Left renal pelvis (tissue), 4 donors: ENCODE data around the gene APOBEC4. TPM values are rescaled to one million over a fixed set of nuclear protein-coding genes. Genes with fewer than 3 reads are reported as not detected.
"Not testable (repeated sequence)": the region's sequence is repeated elsewhere in the genome, so short reads cannot be mapped to it uniquely, and the experiment has no call there.

ENCODE experiments used
- DNase-seq, 4 donors: peaks; one replicate each; pipeline ENCODE4 v3.0.0-alpha.2; 2013; ENCODE audit warnings: low read depth in 4 of 4, low spot score in 3 of 4
- polyA plus RNA-seq, 4 donors: library from polyadenylated mRNA; unstranded; fragments of 120-200 nt; gene quantifications; one replicate each; pipeline ENCODE4 v1.2.1, GENCODE V29; 2013; ENCODE audit not compliant: insufficient read length in 4 of 4

Gene APOBEC4, protein sequence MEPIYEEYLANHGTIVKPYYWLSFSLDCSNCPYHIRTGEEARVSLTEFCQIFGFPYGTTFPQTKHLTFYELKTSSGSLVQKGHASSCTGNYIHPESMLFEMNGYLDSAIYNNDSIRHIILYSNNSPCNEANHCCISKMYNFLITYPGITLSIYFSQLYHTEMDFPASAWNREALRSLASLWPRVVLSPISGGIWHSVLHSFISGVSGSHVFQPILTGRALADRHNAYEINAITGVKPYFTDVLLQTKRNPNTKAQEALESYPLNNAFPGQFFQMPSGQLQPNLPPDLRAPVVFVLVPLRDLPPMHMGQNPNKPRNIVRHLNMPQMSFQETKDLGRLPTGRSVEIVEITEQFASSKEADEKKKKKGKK
- polyA plus RNA-seq: not detected

DNA sequence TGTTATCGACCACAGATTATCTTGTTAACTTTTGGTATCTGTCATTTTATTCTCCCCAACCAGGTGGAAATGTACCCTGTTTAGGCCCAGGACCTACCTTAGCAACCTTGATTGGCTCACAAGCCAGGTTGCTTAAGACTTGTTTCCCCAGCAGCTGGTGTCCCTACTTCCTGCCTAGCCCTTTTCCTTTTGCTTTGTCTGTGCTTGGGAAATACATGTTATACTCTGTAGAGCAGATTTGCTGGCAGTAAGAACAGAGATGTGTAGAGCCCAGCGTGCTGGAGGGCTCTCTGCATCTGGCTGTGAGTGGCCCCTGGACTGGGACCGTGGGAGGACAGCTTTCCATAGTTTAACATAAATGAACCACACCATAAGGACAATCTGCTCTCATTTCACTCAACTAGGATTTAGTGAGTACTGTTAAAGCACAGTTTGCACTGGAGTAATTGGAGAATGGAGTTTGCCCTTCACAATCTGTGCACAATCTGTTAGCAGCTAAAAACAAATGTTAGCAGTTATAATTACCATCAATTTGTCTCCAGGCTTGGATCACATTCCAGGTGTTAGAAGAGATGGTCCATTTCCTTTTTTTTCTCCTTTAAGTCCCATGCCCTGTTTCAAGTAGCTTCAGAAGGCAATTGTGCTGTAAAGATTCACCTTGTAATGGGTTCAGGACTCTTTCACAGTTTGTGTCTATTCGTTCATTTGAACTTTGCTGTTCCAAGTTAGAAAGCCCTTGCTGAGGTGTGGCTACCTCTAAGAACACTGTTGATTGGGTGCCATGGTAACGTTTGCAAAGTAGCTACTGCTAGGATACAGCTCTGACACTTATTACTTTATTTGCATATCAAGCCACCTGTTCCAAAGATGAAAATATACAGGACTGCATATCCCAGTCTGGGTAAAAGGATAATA is at the start of gene APOBEC4:
Gene APOBEC4 (minus strand): TSS at position 770 of the 915 bp plus-strand sequence. CDS start 4,535 bp downstream, outside the sequence.
- no peak for DNase-seq

DNA sequence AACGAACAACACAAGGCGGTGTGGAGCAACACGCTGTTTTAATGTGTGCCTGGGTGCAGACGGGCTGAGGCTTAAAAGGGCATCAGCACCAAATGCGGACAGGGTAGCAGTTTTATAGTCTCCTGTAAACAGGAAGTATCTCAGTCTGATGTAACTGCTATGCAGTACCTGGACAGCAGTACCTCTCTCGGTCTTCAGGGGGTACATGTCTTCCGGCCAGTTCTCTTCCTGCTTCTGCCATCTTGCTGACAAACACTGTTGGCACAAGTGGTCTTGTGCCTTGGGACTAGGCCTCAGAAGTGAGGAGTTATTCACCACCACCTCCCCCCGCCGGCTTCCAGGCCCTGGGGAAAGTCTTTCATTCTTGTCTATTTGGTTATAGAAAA is 49.7 kb upstream of the APOBEC4 start:
- no peak for DNase-seq

DNA sequence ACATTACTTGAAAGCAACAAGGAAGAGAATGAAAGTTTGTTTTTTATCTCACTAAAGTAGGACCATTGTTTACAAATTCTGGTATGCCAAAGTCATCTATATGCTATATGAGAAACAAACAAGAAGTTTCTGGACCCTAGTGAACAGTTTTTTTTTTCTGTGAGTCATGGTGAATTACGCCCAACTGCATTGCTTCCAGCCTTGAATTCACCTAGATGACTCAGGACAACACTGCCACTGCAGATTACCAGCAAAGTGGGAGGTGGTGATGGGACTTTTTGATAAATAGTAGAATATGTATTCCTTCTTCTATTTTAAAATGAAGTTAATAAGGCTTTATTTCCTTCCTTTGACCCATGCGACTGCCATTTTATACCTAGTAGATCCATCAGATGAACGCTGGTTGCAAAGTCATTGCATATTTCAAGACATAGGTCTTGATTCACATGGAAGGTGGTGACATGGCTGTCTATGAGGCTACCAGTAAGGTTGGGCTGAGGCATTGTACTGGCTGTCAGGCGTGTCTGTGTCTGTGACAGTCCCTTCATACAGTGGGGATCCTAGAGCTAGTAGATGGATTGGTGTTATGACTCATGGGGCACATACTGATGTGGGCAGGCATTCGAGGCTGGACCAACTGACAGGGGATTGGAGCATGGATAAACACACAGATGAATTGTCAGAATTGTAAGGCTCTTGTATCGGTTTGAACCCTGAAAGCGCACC is 49.1 kb upstream of the APOBEC4 start:
- DNase-seq: no peak

DNA sequence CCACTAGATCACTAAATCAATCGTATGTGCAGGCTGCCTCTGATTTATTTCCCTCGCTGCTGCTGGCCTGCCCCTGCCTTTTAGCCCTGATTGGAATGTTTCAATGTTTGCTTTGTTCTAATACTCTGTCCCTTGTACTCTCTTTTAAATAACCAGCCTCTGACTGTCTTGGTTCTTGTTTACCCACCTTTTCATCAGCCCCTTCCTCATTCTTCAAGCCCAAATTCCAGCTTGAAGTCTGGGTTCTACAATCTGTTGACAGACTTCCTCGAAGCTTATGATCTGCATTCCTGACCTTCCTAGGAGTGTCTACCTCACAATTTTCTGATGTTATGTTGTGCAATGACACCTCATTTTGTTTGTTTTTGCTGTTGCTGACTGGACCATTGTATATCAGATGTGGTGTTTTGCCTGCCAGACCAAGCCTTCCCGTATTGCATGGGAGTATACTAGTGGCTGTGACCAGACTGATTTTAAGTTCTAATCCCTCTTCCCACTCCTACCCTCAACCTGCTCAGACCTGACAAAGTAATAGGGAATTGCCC is 46.6 kb upstream of the APOBEC4 start:
- DNase-seq: no peak

DNA sequence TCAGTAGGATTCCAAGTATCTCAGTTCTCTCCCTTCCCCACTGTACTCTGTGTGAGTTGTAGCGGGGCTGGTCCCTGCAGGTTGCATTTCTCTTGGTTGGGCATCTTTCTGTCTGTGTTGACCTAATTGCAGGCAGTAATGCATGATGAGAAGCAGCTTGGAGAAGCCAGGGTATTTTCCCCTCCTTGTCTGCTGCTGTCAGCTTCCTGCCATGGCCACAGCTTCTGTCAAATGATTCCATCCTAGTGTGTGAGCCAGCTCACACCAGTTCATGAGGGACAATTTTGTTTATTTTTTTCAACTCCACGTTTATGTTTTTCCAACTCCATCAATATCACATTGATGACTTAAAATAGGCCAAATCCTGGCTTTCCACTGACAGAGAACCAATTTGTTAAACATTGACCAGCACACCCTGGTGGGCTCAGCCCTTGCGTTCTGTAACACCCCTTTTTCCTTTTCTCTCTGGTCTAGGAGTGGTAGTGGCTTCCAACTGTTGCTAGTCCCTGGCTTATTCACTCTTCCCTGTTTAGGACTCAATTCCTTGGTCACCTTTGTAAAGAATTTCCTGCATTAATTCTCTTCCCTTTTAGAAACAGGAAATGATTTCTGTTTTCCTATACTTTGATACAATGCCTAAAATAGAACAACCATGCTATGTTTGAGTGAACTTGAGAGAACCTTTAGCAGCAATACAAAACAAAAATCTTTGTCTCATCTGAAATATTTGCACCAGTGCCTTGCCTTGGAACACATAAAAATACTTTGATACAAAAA is 44.9 kb upstream of the APOBEC4 start:
- no peak for DNase-seq

DNA sequence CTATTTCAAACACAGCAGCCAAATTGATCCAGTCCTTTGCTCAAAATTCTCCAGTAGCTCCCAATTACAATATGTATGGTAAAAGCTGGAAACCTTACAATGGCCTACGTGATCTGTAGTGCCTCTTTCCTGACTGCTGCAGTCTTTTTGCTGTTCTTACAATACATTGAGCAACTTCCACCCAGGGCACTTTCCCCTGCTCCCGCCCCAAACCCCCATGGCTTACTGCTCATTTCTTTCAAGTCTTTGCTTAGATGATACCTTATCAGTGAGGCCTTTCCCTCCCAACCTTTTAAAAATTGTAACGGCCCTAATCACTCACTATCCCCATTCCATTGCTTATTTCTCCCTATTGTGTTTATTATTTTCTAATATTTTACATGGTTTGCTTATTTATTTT is 43.9 kb upstream of the APOBEC4 start:
- DNase-seq: no peak

DNA sequence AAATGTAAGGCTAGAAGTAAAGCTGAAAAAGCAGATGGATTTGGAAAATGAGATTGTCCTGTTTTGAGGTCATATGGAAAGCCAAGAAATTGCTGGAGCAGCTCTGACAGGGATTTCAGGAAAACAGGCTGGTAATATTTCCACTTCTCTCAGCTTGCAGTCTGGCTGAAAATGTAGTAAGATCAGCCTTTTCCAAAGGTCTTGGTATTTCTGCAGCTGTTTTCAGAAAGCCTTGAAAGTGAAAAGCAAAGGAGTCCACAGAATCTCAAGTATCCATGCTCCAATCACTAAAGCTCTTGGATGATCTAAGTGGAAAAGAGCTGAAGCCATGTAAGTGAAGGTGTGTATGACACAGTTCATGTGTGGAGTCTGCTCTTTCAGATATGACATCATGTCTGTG is 41.6 kb upstream of the APOBEC4 start:
- no peak for DNase-seq

DNA sequence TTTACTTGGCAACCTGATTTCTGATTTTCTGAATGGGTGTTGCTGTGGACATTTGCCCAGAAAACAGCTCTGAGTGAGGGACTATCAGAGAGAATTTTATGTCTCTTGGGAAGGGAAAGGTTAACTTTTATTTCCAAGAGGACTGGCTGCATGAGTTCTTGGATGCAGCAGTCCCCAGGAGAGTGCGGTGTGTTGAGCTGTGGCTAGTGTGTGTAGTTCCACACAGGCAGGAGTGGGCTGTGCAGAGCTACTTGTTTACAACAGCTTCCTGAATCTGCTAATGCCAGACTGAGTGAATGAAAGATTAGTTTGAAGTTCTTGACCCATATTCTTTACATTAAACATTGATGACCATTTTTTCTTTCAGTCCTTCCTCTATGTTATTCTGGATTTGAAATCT is 41.0 kb upstream of the APOBEC4 start:
- DNase-seq: no peak

DNA sequence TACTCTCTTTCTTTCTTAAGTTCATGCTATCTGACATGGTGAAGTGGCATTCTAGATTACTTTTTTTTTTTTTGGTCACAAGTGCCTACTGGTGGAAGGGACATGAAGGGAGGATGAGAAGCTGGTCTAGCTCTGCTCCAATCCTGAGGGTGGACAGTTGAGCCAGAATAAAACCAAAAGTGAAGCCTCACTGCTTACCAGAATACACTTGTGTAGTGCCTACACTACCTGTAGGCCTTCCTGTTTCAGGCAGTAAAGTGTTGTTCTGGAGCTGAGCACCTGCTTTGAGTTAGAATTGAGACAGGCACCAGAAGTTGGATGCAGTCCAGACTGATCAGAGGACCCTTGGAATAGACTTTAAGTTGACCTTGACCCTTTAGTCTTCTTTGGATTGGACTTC is 40.4 kb upstream of the APOBEC4 start:
- DNase-seq: no peak

DNA sequence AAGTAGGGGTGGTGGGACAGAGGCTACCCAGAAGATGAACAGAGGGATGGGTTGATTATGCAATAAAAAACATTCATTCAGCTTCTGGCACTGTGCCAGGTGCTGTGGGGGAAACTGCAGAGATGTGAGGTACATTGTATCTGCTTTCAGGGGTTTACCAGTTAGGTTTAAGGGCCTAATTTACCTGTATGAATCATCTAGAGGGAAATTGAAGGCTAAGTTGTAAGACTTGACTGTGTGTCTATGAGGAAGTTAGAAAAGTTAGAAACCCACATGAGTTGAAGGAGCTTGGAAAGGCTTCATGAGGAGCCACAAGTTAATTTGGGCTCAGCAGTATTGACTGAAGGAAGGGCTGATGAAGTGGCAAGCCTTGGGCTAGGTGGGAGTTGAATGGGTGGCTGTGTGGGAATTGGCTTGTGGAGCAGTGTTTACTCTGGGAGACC is 36.7 kb upstream of the APOBEC4 start:
- no peak for DNase-seq

DNA sequence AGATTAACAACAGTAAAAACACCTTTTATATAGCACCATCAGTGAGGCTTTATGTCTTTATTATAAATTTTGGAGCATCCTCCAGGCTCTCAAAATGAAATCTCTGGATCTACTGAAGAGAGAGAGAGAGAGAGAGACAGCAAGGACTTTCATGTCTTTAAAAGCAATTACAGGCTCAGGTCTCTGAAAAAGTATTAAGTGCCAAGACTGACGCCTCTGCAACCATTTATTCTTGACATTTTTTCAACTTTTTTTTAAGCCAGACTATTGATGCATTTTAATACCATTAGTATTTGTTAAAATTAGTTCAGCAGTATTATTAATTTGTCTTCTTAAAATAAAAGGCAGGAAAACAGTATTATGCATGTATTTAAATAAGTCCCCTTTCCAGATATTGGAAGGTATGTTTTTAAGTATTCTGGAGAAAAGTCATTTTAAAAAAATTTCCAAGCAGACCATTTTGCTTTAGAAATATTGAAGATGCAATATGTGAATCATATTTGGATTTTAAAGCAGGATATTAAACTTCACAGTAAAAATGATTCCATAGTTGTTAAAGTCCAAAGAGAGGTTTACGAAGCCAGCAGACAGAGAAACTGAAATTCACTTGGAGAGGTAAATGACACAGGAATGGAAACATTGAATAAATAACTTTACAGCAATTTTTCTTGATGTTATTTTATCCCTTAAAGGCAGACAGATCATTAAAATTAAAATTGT is 35.4 kb upstream of the APOBEC4 start:
- DNase-seq: no peak

DNA sequence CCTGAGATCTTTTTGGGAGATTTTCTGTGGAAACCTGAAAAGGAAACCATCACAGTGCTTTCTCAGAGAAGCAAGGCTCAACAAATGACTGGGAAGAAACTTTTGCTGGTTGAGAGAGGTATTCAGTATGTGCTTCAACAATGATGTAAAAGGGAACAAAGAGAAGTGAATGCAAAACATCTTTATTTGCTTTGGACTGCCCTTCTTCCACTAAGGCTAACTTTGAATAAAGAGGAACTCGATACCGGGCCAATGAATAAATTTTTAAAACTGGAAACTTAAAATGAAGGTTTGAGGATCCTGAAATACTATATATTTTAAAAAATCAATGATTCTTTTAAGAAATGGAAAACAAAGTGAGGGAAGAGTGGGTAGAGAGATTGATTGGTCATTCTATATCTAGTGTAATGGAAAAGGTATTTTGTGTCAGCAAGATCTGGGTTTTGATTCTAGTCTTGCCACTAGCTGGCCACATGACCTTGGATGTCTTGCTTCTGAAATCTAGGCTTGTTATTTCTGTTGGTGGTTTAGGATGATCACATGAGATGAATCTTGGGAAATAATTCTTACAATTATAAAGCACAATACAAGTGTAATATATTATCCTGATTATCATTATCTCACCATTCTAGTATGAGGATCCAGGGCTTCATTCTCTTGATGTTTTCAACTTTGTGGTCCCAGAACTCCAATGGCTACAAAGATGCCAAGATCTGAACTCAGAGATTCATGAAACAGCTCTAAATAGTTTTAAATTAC is 34.6 kb upstream of the APOBEC4 start:
- no peak for DNase-seq

DNA sequence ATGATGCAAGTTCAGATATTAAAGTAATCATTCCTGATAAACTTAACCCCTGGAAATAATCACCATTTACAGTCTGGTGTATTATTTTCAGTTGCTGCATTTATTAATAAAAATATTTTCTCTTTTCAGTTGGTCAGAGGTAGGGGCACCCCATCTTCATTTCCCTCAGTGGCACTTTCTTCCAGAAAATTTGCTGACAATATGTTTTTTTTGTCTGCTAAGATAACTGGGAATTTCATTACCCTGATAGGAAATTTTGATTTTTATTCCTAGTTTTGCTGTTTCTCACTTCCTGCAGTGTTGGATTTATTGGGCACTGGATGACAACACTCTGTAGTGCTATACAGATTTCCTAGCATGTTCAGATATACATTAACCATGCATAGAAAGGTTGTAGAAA is 33.1 kb upstream of the APOBEC4 start:
- DNase-seq: no peak

DNA sequence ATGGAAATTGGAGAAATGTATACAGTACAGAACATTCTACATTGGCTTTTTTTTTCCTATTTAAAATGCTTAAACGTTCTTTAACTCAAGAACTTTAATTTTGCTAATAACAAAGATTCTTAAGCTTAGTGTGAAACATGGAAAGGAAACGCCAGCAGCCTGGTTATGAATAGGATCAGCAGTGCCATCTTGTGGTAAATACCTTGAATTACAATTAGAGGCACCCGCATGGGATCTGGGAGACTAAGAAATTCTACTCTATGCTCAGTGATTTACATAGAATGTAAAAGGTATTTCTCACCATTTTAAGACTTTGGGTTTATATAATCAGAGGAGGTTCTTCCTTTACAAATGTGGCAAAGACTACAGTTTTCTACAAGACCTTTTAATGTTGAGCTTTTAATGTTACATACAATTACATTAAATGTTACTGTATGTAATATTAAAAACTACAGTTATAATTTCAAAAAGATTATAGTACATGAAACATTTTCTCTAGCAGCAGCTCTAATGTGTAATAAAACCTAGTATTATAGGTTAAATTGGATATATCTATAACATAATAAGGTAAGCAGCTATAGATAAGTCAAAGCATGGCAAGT is 32.1 kb upstream of the APOBEC4 start:
- no peak for DNase-seq

DNA sequence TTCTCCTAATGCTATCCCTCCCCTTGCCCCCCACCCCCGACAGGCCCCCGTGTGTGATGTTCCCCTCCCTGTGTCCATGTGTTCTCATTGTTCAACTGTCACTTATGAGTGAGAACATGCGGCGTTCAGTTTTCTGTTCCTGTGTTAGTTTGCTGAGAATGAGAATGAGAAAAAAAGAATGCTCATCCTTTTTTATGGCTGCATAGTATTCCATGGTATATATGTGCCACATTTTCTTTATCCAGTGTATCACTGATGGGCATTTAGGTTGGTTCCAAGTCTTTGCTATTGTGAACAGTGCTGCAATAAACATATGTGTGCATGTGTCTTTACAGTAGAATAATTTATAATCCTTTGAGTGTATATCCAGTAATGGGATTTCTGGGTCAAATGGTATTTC is 26.2 kb upstream of the APOBEC4 start:
- not testable (repeated sequence) for DNase-seq

DNA sequence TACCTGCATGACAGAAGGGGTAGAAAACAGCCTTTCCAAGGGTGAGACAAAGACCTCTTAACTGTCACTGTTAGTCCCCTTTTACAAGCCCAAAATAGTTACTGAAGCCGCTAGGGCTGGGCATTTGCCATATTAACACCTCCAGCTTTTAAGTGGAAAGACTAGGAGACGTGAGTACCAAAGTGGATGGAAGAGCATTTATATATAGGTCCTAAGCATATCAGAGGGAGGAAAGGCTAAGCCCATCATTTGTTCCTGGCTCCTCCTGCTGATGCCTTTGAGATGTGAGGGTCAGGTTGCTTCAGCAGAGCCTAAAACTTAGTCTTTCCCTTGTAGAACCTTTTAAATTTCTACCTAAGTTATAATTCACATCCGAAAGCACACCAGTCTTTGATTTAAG is 25.7 kb upstream of the APOBEC4 start:
- no peak for DNase-seq

DNA sequence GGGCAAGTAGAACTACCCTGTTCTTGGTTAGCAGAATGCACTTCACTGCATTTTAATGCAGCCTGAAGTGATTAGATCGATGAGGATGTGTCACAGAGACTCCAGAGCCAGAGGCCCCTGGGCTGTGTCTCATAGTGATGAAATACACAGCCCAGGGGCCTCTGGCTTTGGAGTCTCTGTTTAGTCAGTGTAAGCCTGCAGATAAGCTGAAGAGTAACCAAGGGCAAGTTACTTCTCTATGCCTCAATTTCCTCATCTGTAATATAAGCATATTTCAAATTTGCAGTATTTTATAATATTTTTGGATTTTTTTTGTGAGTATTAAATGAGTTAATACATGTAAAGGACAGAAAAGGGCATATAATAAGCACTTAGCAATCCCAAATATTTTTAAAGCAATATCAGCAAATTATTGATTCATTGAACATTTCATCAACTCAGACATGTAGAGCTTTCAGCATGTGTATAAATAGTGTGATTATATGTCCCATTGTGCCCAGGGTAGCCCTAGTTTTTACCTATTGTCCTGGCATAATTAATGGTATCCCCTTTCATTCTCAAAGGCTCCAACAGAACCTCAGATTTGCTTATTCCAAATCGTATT is 23.6 kb upstream of the APOBEC4 start:
- DNase-seq: no peak
